H1 (cell line): ENCODE results near the gene GRK3. TPM values are rescaled to one million over a fixed set of nuclear protein-coding genes. Genes with fewer than 3 reads are reported as not detected.

Experiments used
- CTCF ChIA-PET: fragments of 300-600 bp; sonication (Branson Sonifier 250); formaldehyde crosslinking; loops from one replicate; lab custom pipeline; 2021; ENCODE audit not compliant: partially characterized antibody; lab: Charles Lee
- POLR2A ChIA-PET: fragments of 300-600 bp; sonication (Branson Sonifier 250); formaldehyde crosslinking; loops from one replicate; lab custom pipeline; 2021; ENCODE audit warnings: inconsistent platforms; ENCODE audit not compliant: partially characterized antibody; lab: Charles Lee
- DNase-seq, 2 experiments: peaks; one replicate each; pipeline versions ENCODE4 v3.0.0 to v3.0.0-alpha.2; 2010 to 2022; ENCODE audit warnings: low spot score in 2 of 2, low read depth in 1 of 2, mixed read lengths in 1 of 2
- FAIRE-seq: peaks from 2 replicates; lab custom pipeline; 2011; peaks lifted over from hg19 to GRCh38; lab: Jason Lieb, UNC
- H2AFZ ChIP-seq: 2 replicates; pipeline ENCODE4 v1.8.1; 2012; ENCODE audit warnings: low read length, inconsistent platforms
- H2AK5ac ChIP-seq: 2 replicates; pipeline ENCODE4 v1.6.1; 2013; ENCODE audit warnings: low read depth, low read length
- H2BK120ac ChIP-seq: replicated peaks from 2 replicates; pipeline ENCODE3; 2013; ENCODE audit warnings: low read depth, low read length, inconsistent platforms
- H2BK12ac ChIP-seq: 2 replicates; pipeline ENCODE4 v1.6.1; 2013; ENCODE audit warnings: low read depth, low read length
- H2BK15ac ChIP-seq: 2 replicates; pipeline ENCODE4 v1.6.1; 2013; ENCODE audit warnings: low read length
- H2BK20ac ChIP-seq: 2 replicates; pipeline ENCODE4 v1.6.1; 2013; ENCODE audit warnings: low read length
- H2BK5ac ChIP-seq: 2 replicates; pipeline ENCODE4 v1.6.1; 2013; ENCODE audit warnings: low read depth, low read length
- H3K14ac ChIP-seq: 2 replicates; pipeline ENCODE4 v1.6.1; 2013; ENCODE audit warnings: inconsistent platforms; ENCODE audit not compliant: insufficient read length
- H3K18ac ChIP-seq: 2 replicates; pipeline ENCODE4 v1.6.1; 2013; ENCODE audit warnings: low read length; ENCODE audit errors: extremely low read depth
- H3K23ac ChIP-seq: 2 replicates; pipeline ENCODE4 v1.6.1; 2013; ENCODE audit warnings: inconsistent platforms; ENCODE audit not compliant: insufficient read length
- H3K23me2 ChIP-seq: 2 replicates; pipeline ENCODE4 v1.6.1; 2013; ENCODE audit warnings: low read depth, low read length
- H3K27ac ChIP-seq: 2 replicates; pipeline ENCODE4 v1.6.1; 2011; ENCODE audit warnings: low read depth, low read length, inconsistent platforms
- H3K27me3 ChIP-seq, 4 experiments: replicated peaks in 1 of 4; 1 replicate in 1 of 4; 2 replicates in 3 of 4; pipeline versions ENCODE4 v1.6.1 to v1.8.1; 2011 to 2013; ENCODE audit warnings: low read length in 3 of 4, mild to moderate bottlenecking in 3 of 4, inconsistent platforms in 2 of 4, mixed read lengths in 2 of 4, moderate library complexity in 1 of 4; ENCODE audit not compliant: control insufficient read depth in 3 of 4, insufficient read depth in 3 of 4; ENCODE audit errors: extremely low read depth in 1 of 4
- H3K36me3 ChIP-seq, 4 experiments: 2 replicates each; pipeline versions ENCODE4 v1.6.1 to v1.8.1; 2011 to 2013; ENCODE audit warnings: mild to moderate bottlenecking in 4 of 4, low read length in 3 of 4, moderate library complexity in 2 of 4, control low read depth in 1 of 4, inconsistent platforms in 1 of 4; ENCODE audit not compliant: insufficient read depth in 4 of 4, control insufficient read depth in 2 of 4
- H3K4ac ChIP-seq: replicated peaks from 2 replicates; pipeline ENCODE3; 2013; ENCODE audit warnings: low read length, low read depth, mixed read lengths, inconsistent platforms; ENCODE audit not compliant: insufficient read length
- H3K4me1 ChIP-seq, 4 experiments: replicated peaks in 1 of 4; 1 replicate in 1 of 4; 2 replicates in 3 of 4; pipeline versions ENCODE4 v1.6.1 to v1.8.1; 2011 to 2013; ENCODE audit warnings: low read length in 3 of 4, inconsistent platforms in 2 of 4, mixed read lengths in 1 of 4; ENCODE audit not compliant: insufficient read depth in 4 of 4, control insufficient read depth in 3 of 4
- H3K4me2 ChIP-seq, 2 experiments: 2 replicates each; pipeline versions ENCODE4 v1.6.1 to v1.8.1; 2011 to 2013; ENCODE audit warnings: low read depth in 2 of 2, low read length in 2 of 2, control low read depth in 1 of 2, inconsistent platforms in 1 of 2, mild to moderate bottlenecking in 1 of 2; ENCODE audit not compliant: insufficient read depth in 1 of 2
- H3K4me3 ChIP-seq, 4 experiments: fragments of 200-600, 300-600 bp in 1 of 4; sonication (generic), shearing (Covaris generic), sonication (Bioruptor Twin) in 1 of 4; 2 replicates each; pipeline versions ENCODE4 v1.5.1 to v1.8.1; 2011 to 2016; ENCODE audit warnings: low read length in 4 of 4, low read depth in 3 of 4, control low read depth in 2 of 4, inconsistent platforms in 2 of 4, mild to moderate bottlenecking in 2 of 4, mixed read lengths in 1 of 4, moderate library complexity in 1 of 4; ENCODE audit not compliant: insufficient read depth in 2 of 4; ENCODE audit errors: extremely low read depth in 1 of 4
- H3K56ac ChIP-seq: replicated peaks from 2 replicates; pipeline ENCODE3; 2013; ENCODE audit warnings: low read depth, mild to moderate bottlenecking, mixed read lengths, low read length, inconsistent platforms; ENCODE audit not compliant: insufficient read length
- H3K79me1 ChIP-seq: 2 replicates; pipeline ENCODE4 v1.6.1; 2013; ENCODE audit warnings: low read depth, low read length, control low read depth
- H3K79me2 ChIP-seq, 2 experiments: 2 replicates each; pipeline versions ENCODE4 v1.6.1 to v1.8.1; 2012 to 2013; ENCODE audit warnings: low read length in 2 of 2, mild to moderate bottlenecking in 2 of 2, inconsistent platforms in 1 of 2; ENCODE audit not compliant: insufficient read depth in 2 of 2, control insufficient read depth in 1 of 2
- H3K9ac ChIP-seq, 4 experiments: replicated peaks in 1 of 4; 1 replicate in 1 of 4; 2 replicates in 3 of 4; pipeline versions ENCODE4 v1.6.1 to v1.8.1; 2011 to 2013; ENCODE audit warnings: low read depth in 3 of 4, low read length in 3 of 4, control low read depth in 2 of 4, mild to moderate bottlenecking in 2 of 4, moderate library complexity in 2 of 4, inconsistent platforms in 1 of 4; ENCODE audit errors: extremely low read depth in 1 of 4
- H3K9me3 ChIP-seq, 2 experiments: 2 replicates each; pipeline versions ENCODE4 v1.6.1 to v1.8.1; 2012 to 2013; ENCODE audit warnings: mild to moderate bottlenecking in 2 of 2, moderate library complexity in 2 of 2, control low read depth in 1 of 2, inconsistent platforms in 1 of 2, low read depth in 1 of 2, low read length in 1 of 2, mixed read lengths in 1 of 2; ENCODE audit not compliant: insufficient read depth in 2 of 2
- H4K20me1 ChIP-seq, 2 experiments: replicated peaks in 1 of 2; 2 replicates each; pipeline versions ENCODE3 to v1.8.1; 2011 to 2013; ENCODE audit warnings: inconsistent platforms in 2 of 2, low read length in 2 of 2, mild to moderate bottlenecking in 1 of 2; ENCODE audit not compliant: insufficient read depth in 2 of 2, control insufficient read depth in 1 of 2
- H4K5ac ChIP-seq: 2 replicates; pipeline ENCODE4 v1.6.1; 2013; ENCODE audit warnings: low read length, low read depth, mixed read lengths, inconsistent platforms; ENCODE audit not compliant: insufficient read length
- H4K8ac ChIP-seq: 2 replicates; pipeline ENCODE4 v1.8.0; 2013; ENCODE audit warnings: mild to moderate bottlenecking, moderate library complexity, low read length, inconsistent platforms; ENCODE audit not compliant: insufficient read depth; ENCODE audit errors: extremely low read depth
- H4K91ac ChIP-seq: replicated peaks from 2 replicates; pipeline ENCODE3; 2013; ENCODE audit warnings: low read length, mixed read lengths, inconsistent platforms; ENCODE audit not compliant: insufficient read length
- BCL11A ChIP-seq, 2 experiments: IDR thresholded peaks; one replicate each; pipeline ENCODE4 v1.6.1; 2011; ENCODE audit warnings: low read depth in 2 of 2, low read length in 2 of 2, mild to moderate bottlenecking in 2 of 2
- EZH2 ChIP-seq: fragments of 200-600 bp; sonication (generic); IDR thresholded peaks from 2 replicates; pipeline ENCODE4 v1.7.1; 2012; ENCODE audit warnings: low read depth, mild to moderate bottlenecking, moderate library complexity, low read length, inconsistent platforms; ENCODE audit not compliant: severe bottlenecking
- KDM4A ChIP-seq: IDR thresholded peaks from one replicate; pipeline ENCODE4 v1.7.1; 2012; ENCODE audit warnings: low read depth, mild to moderate bottlenecking, moderate library complexity, low read length, inconsistent platforms; ENCODE audit not compliant: severe bottlenecking
- PHF8 ChIP-seq: fragments of 200-600 bp; sonication (generic); conservative IDR thresholded peaks from 2 replicates; pipeline ENCODE4 v1.7.1; 2012; ENCODE audit warnings: low read depth, mild to moderate bottlenecking, inconsistent platforms, low read length, moderate library complexity
- RBBP5 ChIP-seq: IDR thresholded peaks from 2 replicates; pipeline ENCODE4 v1.7.1; 2012; ENCODE audit warnings: low read depth, mild to moderate bottlenecking, inconsistent platforms, low read length, moderate library complexity, borderline replicate concordance
- RFX5 ChIP-seq: IDR thresholded peaks from 2 replicates; pipeline ENCODE4 v1.6.1; 2011; ENCODE audit warnings: low read depth, low read length, improper control_type of control experiment, borderline replicate concordance
- RNF2 ChIP-seq: fragments of 200-900, 300-1000 bp; sonication (generic); IDR thresholded peaks from 2 replicates; pipeline ENCODE4 v1.7.1; 2016; ENCODE audit warnings: borderline replicate concordance, low read depth, mild to moderate bottlenecking, antibody characterized with exemption, low read length; ENCODE audit not compliant: poor library complexity, severe bottlenecking; ENCODE audit errors: missing control alignments
- SRF ChIP-seq: IDR thresholded peaks from 2 replicates; pipeline ENCODE4 v1.6.1; 2011; ENCODE audit warnings: mild to moderate bottlenecking, low read depth, low read length, moderate library complexity
- TEAD4 ChIP-seq: IDR thresholded peaks from 2 replicates; pipeline ENCODE4 v1.6.1; 2012; ENCODE audit warnings: low read depth, low read length, inconsistent platforms, mixed read lengths
- WGBS, 2 experiments: shearing (Covaris generic) in 1 of 2; methylation state at CpG; one replicate each; pipeline versions ENCODE4 v1.1.6 to v1.1.7; 2013 to 2015; ENCODE audit warnings: low lambda C conversion rate in 2 of 2, mixed read lengths in 2 of 2, inconsistent platforms in 1 of 2, low coverage in 1 of 2, missing lambda C conversion rate in 1 of 2; ENCODE audit not compliant: insufficient replicate concordance in 2 of 2, insufficient coverage in 1 of 2, insufficient read length in 1 of 2; ENCODE audit errors: extremely low coverage in 1 of 2, missing lambda C conversion rate in 1 of 2; 5-methylcytosine and 5-hydroxymethylcytosine counted together
- polyA plus RNA-seq, 7 experiments: library from polyadenylated mRNA; depleted of rRNA in 3 of 7; stranded (reverse) in 5 of 7; unstranded in 2 of 7; fragments of >200 nt in 5 of 7; fragments of 200-250 nt in 2 of 7; gene quantifications; 1 replicate in 5 of 7; 2 replicates in 1 of 7; 4 replicates in 1 of 7; pipeline versions ENCODE4 v1.2.1 to v1.2.3, GENCODE V29; 2011 to 2013; ENCODE audit warnings: missing spikeins in 2 of 7, mixed read lengths in 2 of 7
- total RNA-seq: library from RNA; stranded (reverse); fragmentation: NEBNext Ultra II Directional; extraction: Animal tissue kit (Norgen Biotek cat#: 25700); gene quantifications from 2 replicates; pipeline ENCODE4 v1.2.1, GENCODE V29; 2021

Gene GRK3
- total and polyA plus RNA-seq, 2 of the 8 experiments (the other 6 are each of a cell fraction or from before 2014, with no cell fraction given), result 7.5 to 35.3 TPM

GRCh38 chr22:25641650-25642049 lies 77.2 kb downstream of the GRK3 start:
- Histone ChIP-seq H3K4me3 (no peak overlapping the region), H4K20me1 (peaks cover 0 to 2% of the 10 kb centered on the region in 2 experiments), H3K36me3 (peaks cover 0 to 6% (median 0%) of the 10 kb centered on the region in 4 experiments; a peak in 4 of 8 replicates), H2BK15ac (no peak overlapping the region), H3K23ac (no peak overlapping the region), H3K4me2 (no peak overlapping the region), H3K9me3 (peaks cover 4 to 8% of the 10 kb centered on the region in 2 experiments; a peak in 2 of 4 replicates), H2BK12ac (no peak overlapping the region), H2BK120ac (no peak overlapping the region), H3K79me2 (peaks cover 0 to 13% of the 10 kb centered on the region in 2 experiments; a peak in 2 of 4 replicates), H3K9ac (no peak overlapping the region), H2AFZ (no peak overlapping the region), H2BK5ac (no peak overlapping the region), H3K27me3 (no peaks in the 10 kb centered on the region), H3K4me1 (peaks cover 0 to 6% (median 0%) of the 10 kb centered on the region in 4 experiments; a peak in 5 of 7 replicates), H3K56ac (no peak overlapping the region), H3K27ac (no peak overlapping the region), H2BK20ac (no peak overlapping the region), H4K8ac (no peak overlapping the region)
- WGBS, 2 experiments, result 87% methylated on average over 2 of the region's 2 CpGs; no CpG with 5 or more reads in 1 of the 2 experiments
- no peak for FAIRE-seq
- CTCF ChIA-PET, result no interaction called here
- DNase-seq, result no peak
- POLR2A ChIA-PET, result interaction anchor here (1.4 kb wide), 1 partner anchor 16 kb away, joined by 5 read pairs; no protein-coding TSS in a partner anchor
- no peak for TF ChIP-seq EZH2
- TF ChIP-seq TEAD4, result no peak
- TF ChIP-seq KDM4A, result no peak
- TF ChIP-seq SRF, result no peak
- TF ChIP-seq BCL11A (IDR thresholded peaks at IDR 0.05; ENCODE audit: low read depth in 2 of 2, low read length in 2 of 2), result no peak
- no peak for TF ChIP-seq RFX5
- no peak for TF ChIP-seq PHF8
- TF ChIP-seq RNF2, result no peak
- TF ChIP-seq RBBP5, result no peak
- TF ChIP-seq, all 59 proteins: peak for 0
- Histone ChIP-seq H3K79me1 (no peaks in the 10 kb centered on the region), H3K18ac (no peak overlapping the region), H2AK5ac (peak overlapping the region; percentile 33), H3K14ac (no peak overlapping the region), H3K4ac (no peak overlapping the region), H4K91ac (no peak overlapping the region), H4K5ac (no peak overlapping the region), H3K23me2 (no peaks in the 10 kb centered on the region)
